ENCODE data around the gene SGCA. TPM values are rescaled to one million over a fixed set of nuclear protein-coding genes. Genes with fewer than 3 reads are reported as not detected.

SGCA gene
- total and polyA plus RNA-seq, 2 of the 13 experiments (the other 11 are each of a cell fraction or from before 2014, with no cell fraction given) = not detected

DNA sequence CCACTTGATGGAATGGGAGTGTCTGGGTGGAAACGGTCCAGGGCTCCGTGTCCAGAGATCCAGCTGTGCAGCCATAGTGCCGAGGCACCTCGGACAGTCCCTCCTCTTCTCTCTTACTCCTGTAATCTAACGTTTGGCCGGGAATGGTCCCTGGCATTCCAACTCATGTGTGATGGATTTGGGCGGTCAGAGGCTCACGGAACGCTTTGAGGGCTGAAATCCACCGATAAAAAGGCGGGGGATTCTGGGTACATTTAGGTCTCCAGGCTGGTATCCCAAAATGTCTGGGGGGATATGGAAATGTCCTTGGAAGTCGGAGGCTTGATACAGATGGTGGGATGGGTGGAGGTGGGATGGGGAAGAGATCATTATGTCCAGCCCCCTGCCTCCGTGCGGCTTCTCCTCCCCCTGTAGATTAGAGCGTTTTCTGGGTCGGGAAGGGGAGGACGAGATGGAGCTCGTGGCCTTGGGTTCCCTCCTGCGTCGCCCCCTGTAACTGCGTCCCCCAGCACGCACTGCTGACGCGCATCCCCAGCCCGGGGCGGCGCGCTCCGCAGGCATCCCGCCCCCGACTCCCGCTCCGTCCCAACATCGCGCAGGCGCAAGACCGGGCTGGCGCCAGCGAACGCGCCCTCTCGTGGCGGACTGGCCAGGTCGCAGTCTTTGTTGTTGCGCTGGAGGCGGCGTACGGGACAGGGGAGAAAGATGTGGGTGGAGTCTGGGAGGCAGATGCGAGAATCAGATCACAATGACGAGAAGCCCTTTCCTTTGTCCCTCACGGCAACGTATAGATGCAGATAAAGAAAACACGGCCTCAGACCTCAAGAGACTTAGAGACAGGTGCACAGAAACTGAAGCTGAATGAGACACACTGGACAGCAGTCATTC is 4.5 kb upstream of the SGCA start:
- ChIA-PET CTCF (ENCODE audit: low intra/inter-chr PET ratio, low total read pairs) (interaction anchor here (0.9 to 2.5 kb wide), 5 partner anchors 21 to 136 kb away, joined by 3 to 32 read pairs (median 6); no protein-coding TSS in a partner anchor), POLR2A (interaction anchor here (1.1 kb wide), 1 partner anchor 9 kb away, joined by 4 read pairs; no protein-coding TSS in a partner anchor)
- peak overlapping the region; percentile 97 for H3K4me2 ChIP-seq (ENCODE audit: low read depth, low read length)
- H3K9me3 ChIP-seq (ENCODE audit: low read length) = no peaks in the 10 kb centered on the region
- WGBS (ENCODE audit: low lambda C conversion rate) = 3% methylated on average over 38 of the region's 53 CpGs
- no peaks in the 10 kb centered on the region for H3K79me2 ChIP-seq (ENCODE audit: insufficient read depth, low read length)
- in situ Hi-C loops (cut with HindIII; ENCODE audit: extremely low pct_ligation_motif_present, low pct_unique_long_range_greater_than_20kb) = loop anchor here (5.0 kb wide), 1 partner anchor 44 kb away; no protein-coding TSS in a partner anchor
- no peak overlapping the region for H3K27ac ChIP-seq (ENCODE audit: extremely low read length, insufficient read depth, low read length)
- BruUV-seq (replicated peaks) = no TSS peak
- no peak overlapping the region for H3K9ac ChIP-seq (ENCODE audit: insufficient read depth, low read depth, low read length)
- ATAC-seq (peak; percentile 95), DNase-seq (ENCODE audit: low spot score) (peak; percentile 78), FAIRE-seq (peak; percentile 90)
- H3K4me3 ChIP-seq (replicated peaks in 1 of 3; ENCODE audit: insufficient read depth in 1 of 3, low read depth in 2 of 3, low read length in 3 of 3) = peak overlapping the region; percentile 19 to 68 (median 42)
- H2AFZ ChIP-seq (ENCODE audit: low read length) = peak overlapping the region; percentile 82
- peaks cover 8 to 60% of the 10 kb centered on the region in 2 experiments; a peak in 3 of 5 replicates for H3K27me3 ChIP-seq (ENCODE audit: control insufficient read depth in 1 of 2, insufficient read depth in 2 of 2, low read length in 2 of 2)
- no peaks in the 10 kb centered on the region for H4K20me1 ChIP-seq (ENCODE audit: insufficient read depth, low read length)
- H3K36me3 ChIP-seq (replicated peaks in 1 of 2; ENCODE audit: control insufficient read depth in 1 of 2, insufficient read depth in 2 of 2, low read length in 2 of 2) = no peaks in the 10 kb centered on the region
- intact Hi-C loops (cut with micrococcal nuclease; ENCODE audit: unreplicated experiment) = loop anchor here (1.0 kb wide), 2 partner anchors 21 to 43 kb away; no protein-coding TSS in a partner anchor
- H3K4me1 ChIP-seq (ENCODE audit: insufficient read depth, low read length) = peaks cover 15% of the 10 kb centered on the region
- TF ChIP-seq ZNF768 (CRISPR knock-in tag; IDR thresholded peaks at IDR 0.05) = peak; percentile 57; the same call in 1 of the 2 replicates
- peak; percentile 100 for TF ChIP-seq CTCF (CRISPR knock-in tag; IDR thresholded peaks at IDR 0.05)
- no peak for TF ChIP-seq KDM6A (CRISPR knock-in tag; IDR thresholded peaks at IDR 0.05; ENCODE audit: low read depth)
- TF ChIP-seq ZNF24 (IDR thresholded peaks at IDR 0.05) = no peak
- TF ChIP-seq ZFY (CRISPR knock-in tag; IDR thresholded peaks at IDR 0.05) = 0 out of 2 replicates have a peak, but pooled peaks have one; percentile 21
- TF ChIP-seq MXI1 (IDR thresholded peaks at IDR 0.05; ENCODE audit: borderline replicate concordance, low read depth, low read length) = peak; percentile 48; the same call in 1 of the 3 replicates
- TF ChIP-seq RBM39 (IDR thresholded peaks at IDR 0.05; ENCODE audit: low read depth, low read length, poor library complexity, severe bottlenecking) = peak; percentile 85
- peak; percentile 66; the same call in 1 of the 2 replicates for TF ChIP-seq NFKB2 (CRISPR knock-in tag; IDR thresholded peaks at IDR 0.05; ENCODE audit: borderline replicate concordance)
- peak; percentile 51; the same call in 1 of the 2 replicates for TF ChIP-seq ZNF607 (CRISPR knock-in tag; IDR thresholded peaks at IDR 0.05; ENCODE audit: borderline replicate concordance)
- TF ChIP-seq ARNTL (CRISPR knock-in tag; IDR thresholded peaks at IDR 0.05) = peak; percentile 58; the same call in 1 of the 2 replicates
- TF ChIP-seq, protein P1, sequence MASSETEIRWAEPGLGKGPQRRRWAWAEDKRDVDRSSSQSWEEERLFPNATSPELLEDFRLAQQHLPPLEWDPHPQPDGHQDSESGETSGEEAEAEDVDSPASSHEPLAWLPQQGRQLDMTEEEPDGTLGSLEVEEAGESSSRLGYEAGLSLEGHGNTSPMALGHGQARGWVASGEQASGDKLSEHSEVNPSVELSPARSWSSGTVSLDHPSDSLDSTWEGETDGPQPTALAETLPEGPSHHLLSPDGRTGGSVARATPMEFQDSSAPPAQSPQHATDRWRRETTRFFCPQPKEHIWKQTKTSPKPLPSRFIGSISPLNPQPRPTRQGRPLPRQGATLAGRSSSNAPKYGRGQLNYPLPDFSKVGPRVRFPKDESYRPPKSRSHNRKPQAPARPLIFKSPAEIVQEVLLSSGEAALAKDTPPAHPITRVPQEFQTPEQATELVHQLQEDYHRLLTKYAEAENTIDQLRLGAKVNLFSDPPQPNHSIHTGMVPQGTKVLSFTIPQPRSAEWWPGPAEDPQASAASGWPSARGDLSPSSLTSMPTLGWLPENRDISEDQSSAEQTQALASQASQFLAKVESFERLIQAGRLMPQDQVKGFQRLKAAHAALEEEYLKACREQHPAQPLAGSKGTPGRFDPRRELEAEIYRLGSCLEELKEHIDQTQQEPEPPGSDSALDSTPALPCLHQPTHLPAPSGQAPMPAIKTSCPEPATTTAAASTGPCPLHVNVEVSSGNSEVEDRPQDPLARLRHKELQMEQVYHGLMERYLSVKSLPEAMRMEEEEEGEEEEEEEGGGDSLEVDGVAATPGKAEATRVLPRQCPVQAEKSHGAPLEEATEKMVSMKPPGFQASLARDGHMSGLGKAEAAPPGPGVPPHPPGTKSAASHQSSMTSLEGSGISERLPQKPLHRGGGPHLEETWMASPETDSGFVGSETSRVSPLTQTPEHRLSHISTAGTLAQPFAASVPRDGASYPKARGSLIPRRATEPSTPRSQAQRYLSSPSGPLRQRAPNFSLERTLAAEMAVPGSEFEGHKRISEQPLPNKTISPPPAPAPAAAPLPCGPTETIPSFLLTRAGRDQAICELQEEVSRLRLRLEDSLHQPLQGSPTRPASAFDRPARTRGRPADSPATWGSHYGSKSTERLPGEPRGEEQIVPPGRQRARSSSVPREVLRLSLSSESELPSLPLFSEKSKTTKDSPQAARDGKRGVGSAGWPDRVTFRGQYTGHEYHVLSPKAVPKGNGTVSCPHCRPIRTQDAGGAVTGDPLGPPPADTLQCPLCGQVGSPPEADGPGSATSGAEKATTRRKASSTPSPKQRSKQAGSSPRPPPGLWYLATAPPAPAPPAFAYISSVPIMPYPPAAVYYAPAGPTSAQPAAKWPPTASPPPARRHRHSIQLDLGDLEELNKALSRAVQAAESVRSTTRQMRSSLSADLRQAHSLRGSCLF (CRISPR knock-in tag; IDR thresholded peaks at IDR 0.05; ENCODE audit: borderline replicate concordance) = no peak
- peak; percentile 53; the same call in 1 of the 2 replicates for TF ChIP-seq FOXA3 (CRISPR knock-in tag; IDR thresholded peaks at IDR 0.05)
- TF ChIP-seq KMT2B (CRISPR knock-in tag; IDR thresholded peaks at IDR 0.05) = no peak
- TF ChIP-seq ZNF282 (IDR thresholded peaks at IDR 0.05; ENCODE audit: partially characterized antibody) = no peak
- TF ChIP-seq PHB2 (IDR thresholded peaks at IDR 0.05; ENCODE audit: partially characterized antibody) = no peak
- TF ChIP-seq, protein P2, sequence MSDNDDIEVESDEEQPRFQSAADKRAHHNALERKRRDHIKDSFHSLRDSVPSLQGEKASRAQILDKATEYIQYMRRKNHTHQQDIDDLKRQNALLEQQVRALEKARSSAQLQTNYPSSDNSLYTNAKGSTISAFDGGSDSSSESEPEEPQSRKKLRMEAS (IDR thresholded peaks at IDR 0.05) = peak; percentile 76; the same call in 1 of the 2 replicates
- no peak for TF ChIP-seq PCBP1 (IDR thresholded peaks at IDR 0.05; ENCODE audit: borderline replicate concordance, low read depth, low read length)
